ENCODE results near the gene MRPL43. TPM values are rescaled to one million over a fixed set of nuclear protein-coding genes. Genes with fewer than 3 reads are reported as not detected.

MRPL43 gene
- 64.7 and 71.1 TPM in 2 replicates for total RNA-seq

DNA sequence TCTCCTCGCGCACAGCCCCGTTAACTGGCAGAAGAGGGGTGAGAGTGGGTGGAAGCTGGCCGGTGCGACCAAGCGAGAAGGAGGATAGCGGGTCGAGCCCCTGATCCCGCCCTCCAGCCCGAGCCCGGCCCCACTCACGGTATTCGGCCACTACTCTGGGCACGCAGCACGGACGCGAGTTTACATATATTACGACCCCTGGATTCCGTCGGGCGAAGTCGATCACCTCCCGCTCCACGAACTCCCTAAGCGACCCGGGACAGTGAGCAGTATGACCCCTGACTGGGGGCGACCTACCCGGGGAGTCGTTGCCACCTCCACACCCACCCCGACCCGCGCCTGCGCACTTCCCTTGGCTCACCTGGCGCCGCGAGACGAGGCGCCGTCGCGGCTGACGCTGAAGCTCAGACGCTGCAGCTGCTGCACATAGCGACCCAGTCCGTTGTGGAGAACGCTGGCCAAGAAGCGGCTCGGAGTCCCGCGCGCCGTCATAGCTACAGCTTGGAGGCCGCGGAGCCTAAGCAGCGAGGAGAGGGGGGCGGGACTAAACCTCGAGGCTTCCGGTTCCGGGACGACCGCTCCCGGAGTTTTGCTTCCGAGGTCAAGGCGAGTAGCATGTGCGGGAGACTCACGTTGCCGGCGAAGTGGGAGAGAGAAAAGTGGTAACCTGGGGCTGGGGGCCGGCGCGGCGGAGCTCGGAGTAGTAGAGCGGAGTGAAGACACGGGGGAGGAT lies at the start of gene MRPL43, which contains the start of gene TWNK:
Gene MRPL43, minus strand, starts transcription at position 546 of the 733 bp plus-strand sequence. Its CDS starts 54 bp downstream, at position 492.
Gene TWNK, plus strand, starts transcription at position 592 of the 733 bp plus-strand sequence. CDS start 668 bp downstream, outside the sequence.

GRCh38 chr10:101031128-101031795 lies 44.0 kb upstream of the MRPL43 start, which contains the start of the genes PDZD7 and SFXN3:
PDZD7 (minus strand) TSS chr10:101031129; CDS start chr10:101030219, 910 bp downstream.
SFXN3 (plus strand) TSS chr10:101031234; CDS start chr10:101034695, 3,461 bp downstream.

DNA sequence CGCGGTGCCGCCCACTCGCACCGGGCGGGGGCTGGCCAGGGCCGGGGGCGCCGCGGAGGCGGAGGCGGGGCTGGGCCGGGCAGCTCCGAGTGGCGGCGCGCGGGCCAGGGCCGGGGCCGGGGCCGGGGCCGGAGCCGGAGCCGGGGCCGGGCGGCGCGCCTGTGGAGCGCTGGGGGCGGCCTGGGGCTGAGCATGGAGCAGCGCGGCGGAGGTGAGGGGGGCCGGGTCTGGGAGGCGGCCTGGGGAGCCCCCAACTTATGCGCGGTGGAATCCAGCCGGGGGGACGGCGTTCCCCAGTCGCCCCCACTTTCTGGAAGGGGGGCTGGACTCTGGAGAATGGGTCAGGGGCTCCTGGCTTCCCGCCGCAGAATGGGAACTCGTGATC lies 12.4 kb upstream of the MRPL43 start, which contains the start of gene LZTS2:
Gene LZTS2, plus strand, starts transcription at position 67 of the 385 bp plus-strand sequence. CDS start 2,731 bp downstream, outside the sequence.

DNA sequence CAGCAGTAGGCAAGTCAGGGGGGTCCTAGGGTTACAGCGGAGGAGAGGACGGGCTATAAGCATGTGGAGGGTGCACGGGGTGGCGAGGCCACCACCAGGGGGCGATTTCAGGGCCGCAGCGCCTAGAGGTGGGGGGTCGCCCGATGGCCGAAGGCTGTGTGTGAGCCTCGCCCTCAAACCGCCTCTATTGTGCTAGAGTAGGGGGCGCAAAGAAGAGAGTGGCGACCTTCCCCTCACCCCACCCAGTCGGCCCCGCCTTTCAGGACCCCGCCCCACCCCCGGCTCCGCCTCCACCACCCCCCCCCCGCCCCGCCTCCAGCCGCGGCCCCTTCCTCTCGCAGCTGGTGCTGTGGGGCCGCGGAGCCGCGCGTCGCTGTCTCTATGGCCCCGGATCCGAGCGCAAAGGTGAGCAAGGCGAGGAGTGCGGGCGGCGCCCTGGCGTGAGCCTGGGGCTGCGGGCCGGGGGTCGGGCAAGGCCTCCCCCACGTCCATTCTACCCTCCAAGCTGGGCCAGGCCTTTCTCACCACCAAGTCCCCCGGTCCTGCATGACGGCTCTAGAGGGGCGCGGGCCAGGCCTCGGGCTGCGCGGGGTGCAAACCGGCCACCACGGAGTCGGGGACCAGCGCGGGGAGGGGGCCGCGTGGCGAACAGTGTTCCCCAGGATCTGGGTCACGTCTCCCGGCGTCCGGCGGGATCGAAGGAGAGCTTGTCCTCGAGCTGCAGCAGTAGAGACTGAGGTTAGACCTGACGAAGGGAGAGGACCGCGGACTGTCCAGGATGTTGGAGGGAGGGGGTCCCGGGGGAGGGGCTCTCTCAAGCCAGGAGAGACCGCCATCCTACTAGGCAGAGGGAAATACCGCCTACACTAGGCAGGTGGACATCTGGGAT lies 17.9 kb downstream of the MRPL43 start, which contains the start of gene SEMA4G:
Gene SEMA4G, plus strand, starts transcription at position 318 of the 889 bp plus-strand sequence. CDS start 3,409 bp downstream, outside the sequence.

Other genes starting within 250 kb of the MRPL43 start
- gene PAX2, start 241.9 kb downstream of the MRPL43 start, total RNA-seq = not detected in 2 replicates
- gene SLF2, start 74.5 kb downstream of the MRPL43 start, total RNA-seq = 36.9 and 37.5 TPM in 2 replicates
- gene SEMA4G, start 18.0 kb downstream of the MRPL43 start, total RNA-seq = 1.0 and 2.3 TPM in 2 replicates
- gene TWNK, start within 50 bp of the MRPL43 start, total RNA-seq = 2.9 and 3.6 TPM in 2 replicates
- 103 and 328 TPM in 2 replicates for gene LZTS2, start 12.3 kb upstream of the MRPL43 start, total RNA-seq
- 1.6 and 2.5 TPM in 2 replicates for gene PDZD7, start 43.6 kb upstream of the MRPL43 start, total RNA-seq
- gene SFXN3, start 43.7 kb upstream of the MRPL43 start, total RNA-seq = 88.8 and 94.4 TPM in 2 replicates
- gene KAZALD1, start 74.5 kb upstream of the MRPL43 start, total RNA-seq = 39.0 and 58.2 TPM in 2 replicates
- gene TLX1, start 143.8 kb upstream of the MRPL43 start, total RNA-seq = not detected in 2 replicates
- gene LBX1, start 242.0 kb upstream of the MRPL43 start, total RNA-seq = not detected in 2 replicates

All from smooth muscle cell of trachea (primary cell).